PC-9 (cell line): ENCODE measurements around the gene PPFIA4.

ENCODE experiments used
- EZH2 ChIP-seq: fragments of 200-600 bp; sonication (generic); IDR thresholded peaks from 2 replicates; pipeline ENCODE4 v1.8.0; 2017; ENCODE audit warnings: antibody characterized with exemption, low read depth
- TF ChIP-seq, protein P1 (sequence below): fragments of 200-600 bp; sonication (generic); conservative IDR thresholded peaks from 2 replicates; pipeline ENCODE4 v1.6.1; 2017; ENCODE audit warnings: mixed run types, antibody characterized with exemption, mild to moderate bottlenecking, moderate library complexity

DNA sequence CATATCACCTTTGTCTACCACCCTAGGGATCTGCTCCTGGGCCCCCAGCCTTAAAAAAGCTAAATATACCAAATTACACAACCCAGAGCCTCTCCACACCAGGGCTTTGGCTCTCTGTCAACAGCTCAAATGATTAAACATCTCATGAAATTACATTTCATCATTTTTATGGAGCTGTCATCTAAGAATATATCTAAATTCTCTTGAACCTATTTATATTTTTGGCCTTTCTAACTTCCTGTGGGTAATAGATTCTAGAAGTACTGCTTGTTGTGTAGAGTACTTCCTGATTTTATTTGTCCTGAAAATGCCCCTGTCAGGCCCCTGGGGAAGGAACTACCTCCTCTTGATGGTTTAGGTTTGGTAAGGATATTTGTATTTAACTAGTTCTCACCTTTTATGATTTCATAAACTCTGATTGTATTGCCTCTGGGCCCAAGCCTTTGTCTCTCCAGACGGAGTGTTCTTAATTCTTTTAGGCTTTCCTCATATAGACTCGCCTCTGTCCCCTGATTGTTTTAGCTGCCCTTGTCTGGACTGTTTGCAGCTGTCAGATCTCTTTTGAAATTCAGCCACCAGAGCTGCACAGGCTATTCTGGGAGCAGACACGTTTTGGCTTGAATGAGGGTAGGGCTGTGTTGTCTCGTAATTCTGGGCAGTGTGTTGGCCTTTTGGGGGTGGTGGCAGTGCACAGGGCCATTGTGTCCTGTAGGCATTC is 42.9 kb downstream of the PPFIA4 start:
- TF ChIP-seq, protein P1, sequence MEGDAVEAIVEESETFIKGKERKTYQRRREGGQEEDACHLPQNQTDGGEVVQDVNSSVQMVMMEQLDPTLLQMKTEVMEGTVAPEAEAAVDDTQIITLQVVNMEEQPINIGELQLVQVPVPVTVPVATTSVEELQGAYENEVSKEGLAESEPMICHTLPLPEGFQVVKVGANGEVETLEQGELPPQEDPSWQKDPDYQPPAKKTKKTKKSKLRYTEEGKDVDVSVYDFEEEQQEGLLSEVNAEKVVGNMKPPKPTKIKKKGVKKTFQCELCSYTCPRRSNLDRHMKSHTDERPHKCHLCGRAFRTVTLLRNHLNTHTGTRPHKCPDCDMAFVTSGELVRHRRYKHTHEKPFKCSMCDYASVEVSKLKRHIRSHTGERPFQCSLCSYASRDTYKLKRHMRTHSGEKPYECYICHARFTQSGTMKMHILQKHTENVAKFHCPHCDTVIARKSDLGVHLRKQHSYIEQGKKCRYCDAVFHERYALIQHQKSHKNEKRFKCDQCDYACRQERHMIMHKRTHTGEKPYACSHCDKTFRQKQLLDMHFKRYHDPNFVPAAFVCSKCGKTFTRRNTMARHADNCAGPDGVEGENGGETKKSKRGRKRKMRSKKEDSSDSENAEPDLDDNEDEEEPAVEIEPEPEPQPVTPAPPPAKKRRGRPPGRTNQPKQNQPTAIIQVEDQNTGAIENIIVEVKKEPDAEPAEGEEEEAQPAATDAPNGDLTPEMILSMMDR = no peak
- TF ChIP-seq EZH2 = no peak
